Activated CD4-positive, alpha-beta T cell treated with anti-CD3 and anti-CD28 coated beads, Interleukin-10, Interleukin-2, amounts not matched to agents 100 ng/mL and 50 ng/mL, durations not matched to agents 16 hours and 8 hours (primary cell): ENCODE data around the gene DRD2.

ENCODE experiments used
- DNase-seq: peaks from one replicate; pipeline ENCODE4 v3.0.0-alpha.2; 2020

The DRD2 gene

DNA sequence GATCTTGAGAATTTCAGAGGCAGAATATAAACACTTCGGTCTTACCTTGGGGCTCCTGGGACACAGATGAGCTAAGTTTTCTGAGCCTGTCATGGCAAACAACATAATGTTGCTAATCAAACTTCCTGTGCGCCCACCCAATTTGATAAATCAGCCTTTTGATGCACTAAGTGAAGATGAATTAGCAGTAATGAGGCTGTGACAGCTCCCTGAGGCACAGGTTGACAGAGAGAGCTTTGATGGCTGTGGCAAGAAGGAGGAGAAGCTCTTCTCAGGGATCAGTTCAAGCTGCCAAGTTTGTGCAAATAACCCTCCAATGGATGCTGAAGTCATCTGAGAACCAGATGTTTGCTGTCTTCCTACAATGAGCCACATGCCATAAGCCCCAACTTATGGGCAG lies 34.4 kb downstream of the DRD2 start:
- DNase-seq: no peak

DNA sequence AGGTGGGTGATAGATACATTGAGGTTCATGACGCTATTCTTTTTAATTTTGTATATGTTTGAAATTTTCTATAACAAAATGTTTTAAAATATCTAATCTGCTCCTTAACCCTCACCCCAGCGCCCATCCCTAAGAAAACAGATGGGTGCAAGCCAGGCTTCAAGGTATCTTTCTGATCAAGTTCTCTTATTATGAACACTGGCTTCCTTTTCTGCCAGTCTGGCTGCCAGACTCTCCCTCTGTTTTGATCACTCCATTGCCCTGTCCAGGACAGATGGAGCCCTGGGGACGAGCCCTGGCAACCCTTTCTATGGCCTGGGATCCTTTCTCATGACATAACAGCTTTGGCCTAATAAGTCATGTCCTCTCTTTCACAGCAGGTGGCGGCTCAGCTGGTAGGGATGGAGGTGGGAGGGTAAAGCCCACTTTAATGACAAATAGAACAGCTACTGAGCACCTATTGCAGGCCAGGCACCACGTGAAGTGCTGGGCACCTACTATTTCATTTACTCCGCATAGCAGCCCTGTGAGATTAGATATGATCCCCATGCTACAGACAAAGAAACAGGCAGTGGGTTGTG lies 38.4 kb downstream of the DRD2 start:
- no peak for DNase-seq

DNA sequence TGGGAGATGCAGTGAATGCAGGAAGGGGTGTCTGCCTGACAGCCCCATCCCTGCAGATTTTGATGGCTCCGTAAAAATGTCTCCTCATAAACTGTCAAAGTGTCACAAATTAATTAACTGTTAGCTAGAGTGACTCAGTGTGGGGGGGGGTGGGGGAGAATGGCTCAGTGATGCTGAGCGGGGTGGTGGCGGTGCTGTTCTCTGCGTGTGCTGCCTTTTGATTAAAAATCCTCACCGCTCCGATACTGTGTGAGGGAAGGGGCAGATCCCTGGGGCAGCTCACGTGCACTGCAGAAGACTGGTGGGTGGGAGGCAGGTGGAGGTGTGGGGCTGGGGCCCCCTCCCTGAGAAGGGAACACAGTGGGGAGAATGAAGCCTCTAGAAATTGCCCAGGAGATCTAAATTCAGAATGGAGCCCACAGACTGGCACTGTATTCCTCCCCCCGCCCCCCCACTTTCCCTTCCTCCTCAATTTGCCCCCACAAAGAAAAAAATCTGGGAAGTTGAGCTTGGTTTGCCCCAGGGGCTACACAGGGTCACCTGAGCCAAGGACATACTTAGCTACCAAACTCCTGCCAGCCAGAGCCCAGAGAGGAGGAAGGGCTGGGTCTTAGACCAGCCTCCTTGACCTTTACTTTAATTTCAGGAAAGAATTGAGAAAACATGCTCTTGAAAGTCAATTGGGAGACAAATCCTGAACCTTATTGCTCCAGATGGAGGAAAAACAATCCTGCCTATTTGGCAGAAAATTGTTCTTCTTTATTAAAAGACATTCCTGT lies 39.8 kb downstream of the DRD2 start:
- DNase-seq: no peak

- DNase-seq: no peak
Observed at GRCh38 chr11:113431746-113432145, 43.5 kb downstream of the DRD2 start.

- no peak for DNase-seq
Observed at GRCh38 chr11:113426686-113427085, 48.5 kb downstream of the DRD2 start.

GRCh38 chr11:113420808-113421207 lies 54.4 kb downstream of the DRD2 start:
- no peak for DNase-seq

- no peak for DNase-seq
Observed at GRCh38 chr11:113419454-113420003, 55.7 kb downstream of the DRD2 start.

DNA sequence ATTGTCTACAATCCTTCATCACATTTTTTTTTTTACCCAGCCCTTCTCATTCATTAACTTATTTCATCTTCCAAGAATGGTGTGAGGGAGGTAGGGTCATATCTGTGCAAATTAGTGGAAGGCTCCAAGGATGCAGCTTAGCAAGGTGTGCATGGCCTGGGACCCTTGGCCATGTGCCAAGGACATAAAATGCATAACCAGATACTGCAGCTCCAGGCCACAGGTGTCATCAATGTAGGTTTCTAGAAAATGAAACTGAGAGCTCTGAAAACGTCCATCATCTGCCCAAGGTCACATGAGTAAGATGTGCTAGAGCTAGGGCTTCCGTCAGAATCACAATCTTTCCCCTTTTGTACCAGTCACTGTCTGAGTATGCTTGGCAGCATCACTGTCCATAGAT lies 57.8 kb downstream of the DRD2 start:
- peak; percentile 11 for DNase-seq

GRCh38 chr11:113415343-113415742 lies 59.9 kb downstream of the DRD2 start:
- no peak for DNase-seq

GRCh38 chr11:113412675-113413074 lies 62.5 kb downstream of the DRD2 start:
- no peak for DNase-seq

GRCh38 chr11:113411536-113411935 lies 63.7 kb downstream of the DRD2 start:
- DNase-seq: no peak

DNA sequence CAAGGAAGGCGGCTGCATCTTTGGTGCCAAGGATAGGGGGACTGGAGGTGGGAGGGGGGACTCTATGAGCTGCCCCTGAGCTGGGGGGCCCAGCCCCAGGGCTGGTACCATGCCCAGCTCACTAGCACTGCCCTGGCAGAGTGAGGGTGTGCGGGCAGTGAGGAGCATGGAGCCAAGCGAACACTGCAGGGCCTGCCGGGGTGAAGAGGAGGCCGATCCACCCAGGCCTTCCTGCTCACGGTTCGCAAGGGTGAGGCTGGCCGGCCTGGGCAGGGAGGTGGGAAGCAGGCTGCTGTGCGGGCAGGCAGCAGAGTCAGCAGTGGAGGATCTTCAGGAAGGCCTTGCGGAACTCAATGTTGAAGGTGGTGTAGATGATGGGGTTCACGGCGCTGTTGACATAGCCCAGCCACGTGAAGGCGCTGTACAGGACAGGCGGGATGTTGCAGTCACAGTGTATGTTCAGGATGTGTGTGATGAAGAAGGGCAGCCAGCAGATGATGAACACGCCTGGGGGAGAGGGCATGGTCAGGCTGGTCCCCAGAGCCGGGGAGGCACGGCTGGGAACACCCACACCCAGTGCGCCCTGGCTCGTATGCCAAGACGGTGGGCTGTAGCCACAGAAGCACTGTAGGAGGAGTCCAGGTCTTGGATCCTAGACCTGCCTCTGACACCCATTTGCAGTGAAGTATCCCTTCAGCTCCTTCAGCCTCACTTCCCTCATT lies 64.6 kb downstream of the DRD2 start:
- no peak for DNase-seq

- DNase-seq: no peak
Observed at GRCh38 chr11:113409526-113409925, 65.7 kb downstream of the DRD2 start.

GRCh38 chr11:113408887-113409286 lies 66.3 kb downstream of the DRD2 start:
- DNase-seq: no peak

GRCh38 chr11:113408206-113408605 lies 67.0 kb downstream of the DRD2 start:
- no peak for DNase-seq

DNA sequence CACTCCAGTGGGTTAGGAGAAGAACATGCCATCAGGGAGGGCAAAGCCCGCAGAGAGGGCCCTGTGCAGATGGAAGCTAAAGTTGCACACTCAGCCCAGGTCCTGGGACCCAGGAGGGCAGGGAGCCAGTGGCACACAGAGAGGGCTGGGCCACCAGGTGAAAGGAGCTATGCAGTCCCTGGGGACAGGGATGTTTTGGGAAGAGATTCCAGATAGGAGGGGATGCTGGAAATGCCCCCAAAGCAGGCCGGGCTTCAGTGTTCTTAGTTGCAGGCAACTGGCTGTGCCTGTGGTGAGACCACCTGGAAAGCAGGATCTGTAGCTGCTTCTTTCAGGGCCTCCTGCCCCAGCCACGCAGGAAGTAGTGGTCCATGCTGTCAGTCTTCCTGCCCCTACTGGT lies 68.0 kb downstream of the DRD2 start:
- DNase-seq: no peak

DNA sequence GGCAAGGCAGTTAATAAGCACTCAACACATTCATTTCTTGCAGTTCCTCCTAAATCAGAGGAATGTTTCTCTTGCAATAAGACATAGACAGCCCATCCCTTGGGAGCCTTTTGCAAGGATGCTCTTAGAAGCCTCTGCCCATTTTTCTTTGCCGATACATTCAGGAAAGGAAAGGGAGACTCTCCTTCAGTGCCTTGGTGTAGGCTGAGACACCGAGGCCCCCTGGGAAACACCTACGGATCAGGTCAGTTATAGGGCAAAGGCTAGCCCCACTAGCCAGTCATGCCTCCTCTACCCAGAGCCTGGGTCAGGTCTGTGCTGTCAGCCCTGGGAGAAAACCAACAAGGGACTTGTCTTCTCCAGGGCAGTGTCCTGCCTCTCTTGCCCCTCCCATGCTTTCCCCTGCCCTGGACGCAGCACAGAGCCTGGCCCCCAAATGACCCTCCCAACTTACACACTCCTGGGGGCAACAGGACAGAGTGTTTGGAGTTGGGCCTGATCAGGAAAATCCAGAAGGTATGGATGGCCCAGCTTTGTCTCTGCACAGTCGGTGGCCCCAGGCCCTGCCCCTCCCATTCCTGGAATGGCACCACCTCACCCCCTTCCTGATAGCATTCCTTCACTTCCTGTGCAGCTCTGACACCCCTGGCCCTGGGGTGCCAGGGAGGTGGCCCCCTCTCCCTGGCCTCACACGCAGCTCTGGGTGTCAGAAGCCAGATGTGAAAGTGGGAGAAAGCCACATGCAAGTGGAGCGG lies 69.3 kb downstream of the DRD2 start:
- no peak for DNase-seq

DNA sequence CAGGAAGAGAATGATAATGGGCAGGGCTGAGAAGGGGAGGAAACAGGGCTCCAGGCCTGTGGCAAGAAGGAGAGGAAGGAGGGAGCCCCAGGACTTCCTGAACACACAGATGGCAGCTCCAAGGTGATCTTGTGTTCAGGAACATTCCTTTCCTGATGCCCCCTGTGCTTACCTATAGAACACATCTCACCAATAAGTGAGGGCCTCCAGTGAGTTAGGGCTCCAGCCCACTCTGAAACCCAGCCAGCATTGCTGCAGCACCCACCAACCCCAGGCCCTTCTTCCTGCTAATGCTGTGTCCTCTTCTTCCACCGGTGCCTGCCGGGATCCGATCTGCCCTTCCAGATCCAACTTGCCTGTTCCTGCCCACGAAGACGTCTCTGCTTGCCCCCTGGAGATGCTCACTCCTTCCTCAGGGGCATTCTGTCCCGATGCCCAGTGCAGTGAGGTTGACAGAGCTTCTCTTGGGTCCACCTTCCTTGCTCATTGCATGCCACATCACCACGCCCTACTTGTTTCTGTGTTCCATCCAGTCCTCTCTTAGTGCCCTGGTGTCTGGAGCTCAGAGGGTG lies 70.3 kb downstream of the DRD2 start:
- no peak for DNase-seq

DNA sequence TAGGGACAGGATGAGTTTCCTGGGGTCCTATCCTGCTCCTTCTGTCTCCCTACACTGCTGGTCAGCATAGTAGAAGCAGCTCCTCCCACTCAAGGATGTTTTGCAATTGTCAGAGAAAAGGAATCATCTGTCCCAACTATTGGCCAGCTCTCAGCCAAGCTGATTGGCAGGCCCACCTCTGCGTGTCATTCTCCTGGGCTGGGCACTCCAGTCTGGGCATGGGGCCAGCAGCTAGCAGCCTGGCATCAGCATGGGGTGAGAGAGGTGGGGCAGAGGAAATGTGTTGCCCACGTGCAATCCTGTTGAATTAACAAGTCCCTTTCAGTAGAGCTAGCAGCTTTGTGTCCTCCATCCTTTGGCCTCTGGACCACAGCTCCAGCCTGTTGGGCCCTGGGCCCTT lies 73.5 kb downstream of the DRD2 start:
- DNase-seq: no peak

DNA sequence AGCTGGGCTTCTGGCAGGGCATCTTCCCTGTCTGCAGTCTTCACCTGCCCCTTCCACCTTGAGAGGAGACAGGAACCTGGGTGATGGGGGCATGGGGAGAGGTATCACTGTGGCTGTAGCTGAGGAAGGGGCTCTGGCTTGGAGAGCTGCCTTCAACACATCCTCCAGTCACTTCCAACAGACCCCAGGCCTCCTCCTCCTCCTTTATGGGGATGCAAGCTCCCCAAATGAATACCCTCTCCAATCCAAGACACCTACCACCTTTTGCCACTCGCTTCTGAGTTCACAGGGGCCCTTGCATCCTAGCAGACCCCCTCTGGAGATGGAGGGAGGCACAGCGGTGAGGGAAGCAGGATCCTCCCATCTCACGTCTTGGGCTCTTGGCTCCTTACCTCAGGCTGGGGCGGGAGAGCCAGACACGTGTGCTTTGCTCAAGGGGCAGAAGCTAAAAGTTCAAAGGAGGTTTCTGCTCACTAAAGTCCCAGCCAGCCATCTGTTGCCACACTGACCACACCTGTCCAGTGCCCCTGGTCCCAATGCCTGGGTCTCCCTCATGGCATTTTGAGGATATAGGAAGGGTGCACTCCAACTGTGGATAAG lies 74.5 kb downstream of the DRD2 start:
- DNase-seq: no peak

DNA sequence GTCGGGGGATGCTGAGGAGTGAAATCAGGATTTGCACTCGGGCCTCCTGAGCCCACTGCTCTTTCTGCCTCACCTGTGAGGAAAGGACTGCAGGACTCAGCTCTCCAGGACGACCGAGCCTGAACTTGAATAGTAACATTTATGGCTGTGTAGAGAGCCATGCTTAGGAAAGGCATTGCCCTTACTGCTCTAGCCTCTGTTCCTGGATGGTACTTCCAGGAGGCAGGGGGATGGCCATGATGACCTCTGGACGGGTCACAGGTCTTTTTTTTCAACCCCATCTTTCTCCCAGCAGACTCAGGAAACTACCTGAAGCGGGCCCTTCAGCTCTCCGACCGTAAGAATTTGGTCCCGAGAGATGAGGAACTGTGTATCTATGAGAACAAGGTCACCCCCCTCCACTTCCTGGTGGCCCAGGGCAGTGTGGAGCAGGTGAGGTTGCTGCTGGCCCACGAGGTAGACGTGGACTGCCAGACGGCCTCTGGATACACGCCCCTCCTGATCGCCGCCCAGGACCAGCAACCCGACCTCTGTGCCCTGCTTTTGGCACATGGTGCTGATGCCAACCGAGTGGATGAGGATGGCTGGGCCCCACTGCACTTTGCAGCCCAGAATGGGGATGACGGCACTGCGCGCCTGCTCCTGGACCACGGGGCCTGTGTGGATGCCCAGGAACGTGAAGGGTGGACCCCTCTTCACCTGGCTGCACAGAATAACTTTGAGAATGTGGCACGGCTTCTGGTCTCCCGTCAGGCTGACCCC lies 76.3 kb downstream of the DRD2 start:
- no peak for DNase-seq

DNA sequence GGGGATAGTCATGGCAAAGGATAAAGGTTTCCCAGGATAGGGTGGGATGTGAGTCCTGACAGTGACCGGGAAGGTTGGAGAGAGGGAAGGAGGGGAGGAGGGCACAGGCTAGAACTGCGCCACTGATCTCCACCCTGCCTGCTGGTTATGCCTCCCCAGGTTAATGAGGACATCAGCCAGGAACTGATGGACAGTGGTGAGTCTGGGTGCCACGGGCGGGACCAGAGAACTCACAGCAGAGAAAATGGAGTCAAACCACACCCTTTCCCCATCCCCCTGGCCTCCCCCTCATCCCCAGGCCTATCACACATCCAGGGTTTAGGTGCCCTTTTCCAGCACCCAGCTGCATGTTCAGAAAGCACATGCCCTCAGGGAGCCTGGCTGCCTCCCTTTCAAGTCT lies 77.4 kb downstream of the DRD2 start:
- no peak for DNase-seq
